K562 (cell line): ENCODE data around the gene DPP8. TPM values are rescaled to one million over a fixed set of nuclear protein-coding genes. Genes with fewer than 3 reads are reported as not detected.

Experiments
- ATAC-seq: fragments of 200-7000 bp; cut with Tn5 transposase; 3 replicates; pipeline ENCODE4 v1.9.1; 2020; ENCODE audit warnings: moderate library complexity
- BruUV-seq: library from RNA; stranded (reverse); fragments of 400-500 nt; replicated peaks from 2 replicates; lab custom pipeline; 2021; lab: Mats Ljungman, UMichigan
- CTCF ChIA-PET: fragments of 300-600 bp; formaldehyde crosslinking; extraction: SDS; loops from one replicate; lab custom pipeline; 2021; ENCODE audit warnings: low intra/inter-chr PET ratio; lab: Yijun Ruan, JAX
- POLR2A ChIA-PET: fragments of 300-600, 350-650 bp; sonication (Branson Sonifier 250); formaldehyde crosslinking; extraction: SDS; loops from one replicate; lab custom pipeline; 2021; ENCODE audit warnings: antibody characterized with exemption, inconsistent platforms; lab: Yijun Ruan, JAX
- DNase-seq, 4 experiments: peaks; one replicate each; pipeline versions ENCODE4 v3.0.0 to v3.0.0-alpha.2; 2011 to 2018; ENCODE audit warnings: low spot score in 3 of 4, mixed read lengths in 3 of 4; ENCODE audit errors: extremely low read depth in 1 of 4
- FAIRE-seq: peaks from 2 replicates; lab custom pipeline; 2011; peaks lifted over from hg19 to GRCh38; lab: Jason Lieb, UNC
- H2AFZ ChIP-seq: 2 replicates; pipeline ENCODE4 v1.6.0; 2011; ENCODE audit warnings: low read depth, low read length, control low read depth, inconsistent platforms
- H3K27ac ChIP-seq: fragments of 200-600 bp; 3 replicates; pipeline ENCODE4 v1.8.0; 2011; ENCODE audit warnings: low read depth, mild to moderate bottlenecking, control low read depth, inconsistent platforms, low read length, moderate library complexity, mixed read lengths; ENCODE audit errors: extremely low read depth
- H3K27me3 ChIP-seq, 2 experiments: fragments of 300-600 bp in 1 of 2; 2 replicates in 1 of 2; 3 replicates in 1 of 2; pipeline versions ENCODE4 v1.6.0 to v1.8.0; 2011; ENCODE audit warnings: inconsistent platforms in 2 of 2, low read length in 2 of 2, mild to moderate bottlenecking in 1 of 2, mixed read lengths in 1 of 2, moderate library complexity in 1 of 2; ENCODE audit not compliant: control insufficient read depth in 2 of 2, insufficient read depth in 2 of 2
- H3K36me3 ChIP-seq: fragments of 300-600 bp; 3 replicates; pipeline ENCODE4 v1.8.0; 2011; ENCODE audit warnings: mild to moderate bottlenecking, low read length, inconsistent platforms; ENCODE audit not compliant: control insufficient read depth, insufficient read depth
- H3K4me1 ChIP-seq, 2 experiments: fragments of 200-600 bp in 1 of 2; replicated peaks in 1 of 2; 2 replicates in 1 of 2; 3 replicates in 1 of 2; pipeline versions ENCODE4 v1.5.1 to v1.8.0; 2011; ENCODE audit warnings: inconsistent platforms in 2 of 2, low read length in 2 of 2, mild to moderate bottlenecking in 1 of 2, mixed read lengths in 1 of 2, moderate library complexity in 1 of 2; ENCODE audit not compliant: control insufficient read depth in 2 of 2, insufficient read depth in 2 of 2
- H3K4me2 ChIP-seq: 2 replicates; pipeline ENCODE4 v1.6.1; 2011; ENCODE audit warnings: low read length, control low read depth, inconsistent platforms, mixed read lengths; ENCODE audit not compliant: insufficient read depth
- H3K4me3 ChIP-seq: fragments of 200-600 bp; sonication (generic), shearing (Covaris generic); 2 replicates; pipeline ENCODE4 v1.5.1; 2016; ENCODE audit warnings: control low read depth, inconsistent platforms
- H3K79me2 ChIP-seq: fragments of 200-600 bp; 3 replicates; pipeline ENCODE4 v1.8.0; 2011; ENCODE audit warnings: low read length, inconsistent platforms; ENCODE audit not compliant: control insufficient read depth, insufficient read depth
- H3K9ac ChIP-seq, 2 experiments: 2 replicates each; pipeline versions ENCODE4 v1.6.0 to v1.6.1; 2011; ENCODE audit warnings: low read depth in 2 of 2, low read length in 2 of 2, control low read depth in 1 of 2, inconsistent platforms in 1 of 2, mild to moderate bottlenecking in 1 of 2, mixed read lengths in 1 of 2; ENCODE audit not compliant: insufficient read depth in 1 of 2
- H3K9me1 ChIP-seq: one replicate; pipeline ENCODE4 v1.6.0; 2011; ENCODE audit warnings: inconsistent platforms, mild to moderate bottlenecking, low read length, moderate library complexity; ENCODE audit not compliant: control insufficient read depth, insufficient read depth
- H3K9me3 ChIP-seq: replicated peaks from 2 replicates; pipeline ENCODE4 v1.5.1; 2011; ENCODE audit warnings: low read depth, low read length, inconsistent platforms; ENCODE audit not compliant: control insufficient read depth, insufficient read depth
- H4K20me1 ChIP-seq: replicated peaks from 2 replicates; pipeline ENCODE4 v1.6.1; 2011; ENCODE audit warnings: low read length, inconsistent platforms, mixed read lengths; ENCODE audit not compliant: control insufficient read depth, insufficient read depth
- ESRRA ChIP-seq: fragments of 450-650 bp; IDR thresholded peaks from 2 replicates; pipeline ENCODE4 v1.6.1; 2014; ENCODE audit warnings: low read depth, mild to moderate bottlenecking, moderate library complexity, borderline replicate concordance
- FOSL1 ChIP-seq: fragments of 200-800 bp; sonication (Bioruptor generic); conservative IDR thresholded peaks from 2 replicates; pipeline ENCODE4 v1.6.1; 2016; ENCODE audit warnings: missing genetic modification characterization, missing compliant biosample characterization
- HCFC1 ChIP-seq: IDR thresholded peaks from 2 replicates; pipeline ENCODE4 v1.6.1; 2012; ENCODE audit warnings: low read depth, low read length, improper control_type of control experiment
- MTA2 ChIP-seq: fragments of 450-650 bp; IDR thresholded peaks from 2 replicates; pipeline ENCODE4 v1.6.1; 2016; ENCODE audit warnings: low read depth
- NUFIP1 ChIP-seq: fragments of 450-650 bp; IDR thresholded peaks from 2 replicates; pipeline ENCODE4 v1.6.1; 2018; ENCODE audit not compliant: partially characterized antibody
- RERE ChIP-seq: sonication (generic); formaldehyde crosslinking; IDR thresholded peaks from 2 replicates; pipeline ENCODE4 v1.8.0; 2023; ENCODE audit warnings: missing genetic modification reagents, mild to moderate bottlenecking, borderline replicate concordance
- SIX5 ChIP-seq, 2 experiments: IDR thresholded peaks; 2 replicates each; pipeline ENCODE4 v1.6.1; 2011; ENCODE audit warnings: low read length in 2 of 2, borderline replicate concordance in 1 of 2, low read depth in 1 of 2, mild to moderate bottlenecking in 1 of 2, moderate library complexity in 1 of 2; ENCODE audit not compliant: insufficient read depth in 1 of 2
- SRSF9 ChIP-seq: fragments of 200-400 bp; formaldehyde crosslinking; IDR thresholded peaks from 2 replicates; pipeline ENCODE4 v1.6.1; 2017; ENCODE audit warnings: low read depth, low read length, borderline replicate concordance
- THAP7 ChIP-seq: fragments of 250-450 bp; sonication (Bioruptor Pico); IDR thresholded peaks from 2 replicates; pipeline ENCODE4 v1.5.0; 2021
- THRAP3 ChIP-seq: fragments of 450-650 bp; IDR thresholded peaks from 2 replicates; pipeline ENCODE4 v1.6.1; 2016; ENCODE audit warnings: mild to moderate bottlenecking, inconsistent platforms, borderline replicate concordance
- ZNF224 ChIP-seq: sonication (generic); formaldehyde crosslinking; IDR thresholded peaks from 2 replicates; pipeline ENCODE4 v1.8.0; 2022; ENCODE audit warnings: mild to moderate bottlenecking, missing genetic modification reagents
- ZNF277 ChIP-seq: fragments of 250-450 bp; sonication (Bioruptor Pico); IDR thresholded peaks from 2 replicates; pipeline ENCODE4 v1.8.0; 2022; ENCODE audit warnings: inconsistent platforms, mild to moderate bottlenecking, moderate library complexity, borderline replicate concordance
- WGBS: fragments of 100-300 bp; shearing (Covaris generic); methylation state at CpG from one replicate; pipeline ENCODE4 v1.1.6; 2016; ENCODE audit warnings: low coverage, mixed read lengths; ENCODE audit not compliant: insufficient coverage; ENCODE audit errors: missing lambda C conversion rate; 5-methylcytosine and 5-hydroxymethylcytosine counted together
- in situ Hi-C: fragments of 300-500 bp; cut with MboI; formaldehyde crosslinking; loops from 4 replicates; pipeline ENCODE4 v1.15.0; 2018; ENCODE audit warnings: inconsistent platforms, mixed read lengths
- intact Hi-C: fragments of 100-400 bp; cut with micrococcal nuclease; formaldehyde crosslinking; loops from 2 replicates; pipeline ENCODE4 v1.14.2; 2022
- polyA plus RNA-seq, 8 experiments: library from polyadenylated mRNA; depleted of rRNA in 4 of 8; stranded (reverse) in 5 of 8; unstranded in 3 of 8; fragments of >200 nt; fragmentation: Nextera tagmentation in 2 of 8; fragmentation: Illumina TruSeq in 1 of 8; extraction: Ambion mirVana in 2 of 8; extraction: Trizol in 1 of 8; gene quantifications; 2 replicates each; pipeline versions ENCODE4 v1.2.1 to v1.2.3, GENCODE V29; 2011 to 2014; ENCODE audit warnings: inconsistent platforms in 1 of 8, missing spikeins in 1 of 8
- total RNA-seq, 7 experiments: library from RNA; depleted of rRNA in 6 of 7; stranded (reverse); fragments of >200 nt in 6 of 7; fragmentation: Illumina TruSeq in 2 of 7; extraction: Trizol in 2 of 7; gene quantifications; 2 replicates each; pipeline versions ENCODE4 v1.2.1 to v1.2.3, GENCODE V29; 2011 to 2021; ENCODE audit warnings: low replicate concordance in 1 of 7

Gene DPP8
- total and polyA plus RNA-seq, 9 of the 15 experiments (the other 6 are each of a cell fraction or from before 2014, with no cell fraction given) = 5.5 to 36.7 (median 20.7) TPM

- ATAC-seq = no peak
- Histone ChIP-seq H3K4me3 (no peak overlapping the region), H3K27ac (no peak overlapping the region), H2AFZ (no peak overlapping the region), H4K20me1 (peaks cover 27% of the 10 kb centered on the region), H3K27me3 (no peaks in the 10 kb centered on the region), H3K9ac (no peak overlapping the region), H3K36me3 (peaks cover 40% of the 10 kb centered on the region; the same call in 2 of the 3 replicates), H3K4me1 (peaks cover 21 to 24% of the 10 kb centered on the region in 2 experiments; a peak in 4 of 5 replicates), H3K79me2 (peaks cover 79% of the 10 kb centered on the region), H3K4me2 (peak overlapping the region; percentile 10; the same call in 1 of the 2 replicates), H3K9me3 (no peaks in the 10 kb centered on the region), H3K9me1 (no peaks in the 10 kb centered on the region)
- 15% methylated on average over 5 of the region's 5 CpGs for WGBS
- BruUV-seq = no TSS peak
- peak in 3 of 4 experiments; percentile 29 to 45 (median 41) for DNase-seq
- intact Hi-C loops (no loop called here), in situ Hi-C loops (no loop called here)
- ChIA-PET POLR2A (interaction anchor here (0.5 to 1.0 kb wide), 3 partner anchors 16 to 32 kb away, joined by 3 read pairs; no protein-coding TSS in a partner anchor), CTCF (no interaction called here)
- no peak for FAIRE-seq
- TF ChIP-seq RERE = no peak
- TF ChIP-seq ZNF224 = no peak
- TF ChIP-seq ESRRA = peak; percentile 3; the same call in 1 of the 2 replicates
- TF ChIP-seq THRAP3 = no peak
- TF ChIP-seq NUFIP1 = no peak
- no peak for TF ChIP-seq THAP7 (CRISPR knock-in tag)
- no peak for TF ChIP-seq SRSF9
- no peak for TF ChIP-seq SIX5 (IDR thresholded peaks at IDR 0.05; ENCODE audit: borderline replicate concordance in 1 of 2, insufficient read depth in 1 of 2, low read depth in 1 of 2, low read length in 2 of 2)
- TF ChIP-seq HCFC1 = no peak
- TF ChIP-seq FOSL1 (tag) = peak; percentile 44; the same call in 1 of the 2 replicates
- 0 out of 2 replicates have a peak, but pooled peaks have one; percentile 7 for TF ChIP-seq MTA2
- no peak for TF ChIP-seq ZNF277
These were observed 15.7 kb upstream of the DPP8 start for GRCh38 chr15:65533057-65533756.
